ENCODE results near the gene PPM1E. TPM values are rescaled to one million over a fixed set of nuclear protein-coding genes. Genes with fewer than 3 reads are reported as not detected.

PPM1E gene
- total RNA-seq, 1 donor from 2014 or later: 0.26 TPM

DNA sequence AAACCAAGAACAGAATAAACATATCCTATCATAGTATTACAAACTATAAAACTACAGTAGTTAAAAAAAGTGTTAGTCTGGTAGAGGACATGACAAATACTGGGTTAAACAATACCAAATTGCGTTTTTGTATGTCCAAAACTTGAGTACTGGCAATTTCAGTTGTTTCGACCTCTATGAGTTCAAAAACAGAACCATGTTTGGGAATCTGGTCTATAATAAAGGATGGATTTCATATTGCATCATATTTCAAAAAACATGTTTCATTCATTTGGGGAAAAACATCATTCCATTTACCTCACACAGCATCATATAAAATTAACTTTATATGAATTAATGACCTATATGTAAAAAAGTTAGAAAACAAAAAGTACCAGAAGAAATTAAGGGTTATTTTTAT lies 269.3 kb downstream of the PPM1E start:
- Histone ChIP-seq H3K36me3 (ENCODE audit: control insufficient read depth, insufficient read depth, low read length) (peaks cover 3% of the 10 kb centered on the region), H3K4me3 (ENCODE audit: low read depth, low read length) (no peak overlapping the region), H3K27me3 (ENCODE audit: control insufficient read depth, insufficient read depth, low read length) (no peaks in the 10 kb centered on the region)
- TF ChIP-seq CTCF (IDR thresholded peaks at IDR 0.05; ENCODE audit: insufficient read depth, low read length, severe bottlenecking): no peak
- no peak for FAIRE-seq
- no peak for DNase-seq (ENCODE audit: low read depth)

DNA sequence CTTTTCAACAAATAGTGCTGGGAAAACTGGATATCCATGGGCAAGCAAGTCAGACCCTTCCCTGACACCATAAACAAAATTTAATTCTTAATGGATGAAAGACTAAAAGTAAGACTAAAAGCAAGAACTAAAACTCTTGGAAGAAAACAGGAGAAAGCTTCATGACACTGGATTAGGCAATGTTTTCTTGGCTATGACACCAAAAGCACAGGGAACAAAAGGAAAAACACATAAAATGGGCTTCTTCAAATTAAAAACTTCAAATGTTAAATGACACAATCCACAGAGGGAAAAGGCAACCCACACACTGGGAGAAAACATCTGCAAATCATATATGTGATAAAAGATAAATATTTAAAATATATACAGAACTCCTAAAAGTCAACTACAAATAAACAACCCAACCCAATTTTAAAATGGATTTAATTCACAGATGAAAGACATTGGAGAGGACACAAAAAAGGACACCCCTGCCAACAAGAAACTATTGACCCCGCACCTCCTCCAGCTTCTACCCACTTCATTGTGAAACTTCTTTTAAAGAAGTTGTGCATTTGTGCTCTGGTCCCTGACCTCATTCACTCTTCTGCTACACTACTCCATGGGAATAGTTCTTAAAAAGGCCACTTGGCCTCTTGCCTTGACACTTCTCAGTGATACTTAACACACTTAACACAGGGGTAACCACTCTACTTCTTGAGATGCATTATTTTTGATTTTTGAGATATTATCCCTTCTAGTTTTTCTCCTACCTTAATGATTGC lies 270.7 kb downstream of the PPM1E start:
- Histone ChIP-seq H3K36me3 (ENCODE audit: control insufficient read depth, insufficient read depth, low read length) (peaks cover 3% of the 10 kb centered on the region), H3K27me3 (ENCODE audit: control insufficient read depth, insufficient read depth, low read length) (no peaks in the 10 kb centered on the region), H3K4me3 (ENCODE audit: low read depth, low read length) (no peak overlapping the region)
- FAIRE-seq (no peak), DNase-seq (ENCODE audit: low read depth) (no peak)
- TF ChIP-seq CTCF (IDR thresholded peaks at IDR 0.05; ENCODE audit: insufficient read depth, low read length, severe bottlenecking): no peak

GRCh38 chr17:59027750-59028149 lies 272.1 kb downstream of the PPM1E start:
- Histone ChIP-seq H3K36me3 (ENCODE audit: control insufficient read depth, insufficient read depth, low read length) (peaks cover 3% of the 10 kb centered on the region), H3K27me3 (ENCODE audit: control insufficient read depth, insufficient read depth, low read length) (no peaks in the 10 kb centered on the region), H3K4me3 (ENCODE audit: low read depth, low read length) (no peak overlapping the region)
- TF ChIP-seq CTCF (IDR thresholded peaks at IDR 0.05; ENCODE audit: insufficient read depth, low read length, severe bottlenecking): no peak
- FAIRE-seq (no peak), DNase-seq (ENCODE audit: low read depth) (no peak)

DNA sequence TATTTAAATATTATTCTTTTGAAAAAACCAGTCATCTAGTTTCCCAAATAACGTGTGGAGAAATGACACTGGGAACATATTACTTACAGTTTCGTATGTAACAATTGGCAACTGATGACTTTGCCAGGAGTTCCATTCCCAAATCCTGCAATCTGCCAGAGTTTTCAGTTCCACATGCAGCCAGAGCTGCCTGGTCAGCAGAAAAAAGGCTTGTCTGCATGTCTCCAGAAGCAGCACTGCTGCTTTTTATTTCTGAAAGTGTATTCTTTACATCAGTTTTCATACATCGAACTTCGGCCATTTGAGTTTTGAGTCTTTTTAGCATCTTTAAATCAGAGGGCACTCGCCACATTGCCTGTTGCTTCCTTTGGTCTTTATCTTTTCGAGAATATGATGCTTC lies 272.7 kb downstream of the PPM1E start:
- H3K36me3 ChIP-seq (ENCODE audit: control insufficient read depth, insufficient read depth, low read length): peaks cover 3% of the 10 kb centered on the region
- FAIRE-seq (no peak), DNase-seq (ENCODE audit: low read depth) (no peak)
- no peak for TF ChIP-seq CTCF (IDR thresholded peaks at IDR 0.05; ENCODE audit: insufficient read depth, low read length, severe bottlenecking)
- H3K27me3 ChIP-seq (ENCODE audit: control insufficient read depth, insufficient read depth, low read length): no peaks in the 10 kb centered on the region
- no peak overlapping the region for H3K4me3 ChIP-seq (ENCODE audit: low read depth, low read length)

DNA sequence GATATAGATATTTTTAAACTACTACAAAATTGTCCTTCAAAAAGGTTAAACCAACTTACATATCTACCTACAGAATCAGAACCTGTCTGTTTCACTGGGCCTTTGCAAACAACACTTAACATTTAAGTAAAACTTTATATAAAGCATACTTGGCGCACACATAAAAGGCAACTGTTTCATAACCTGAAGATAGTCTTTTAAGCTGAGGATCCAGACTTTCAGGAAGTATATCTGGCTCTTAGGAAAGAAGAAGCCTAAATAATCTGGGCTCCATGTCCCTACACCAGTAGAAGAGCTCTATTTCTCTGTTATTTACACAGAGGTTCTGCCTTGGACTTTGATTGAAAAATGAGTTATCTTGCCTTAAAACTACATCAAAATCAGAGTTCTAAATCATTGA lies 275.2 kb downstream of the PPM1E start:
- no peak for TF ChIP-seq CTCF (IDR thresholded peaks at IDR 0.05; ENCODE audit: insufficient read depth, low read length, severe bottlenecking)
- FAIRE-seq (no peak), DNase-seq (ENCODE audit: low read depth) (no peak)
- Histone ChIP-seq H3K27me3 (ENCODE audit: control insufficient read depth, insufficient read depth, low read length) (no peaks in the 10 kb centered on the region), H3K4me3 (ENCODE audit: low read depth, low read length) (no peak overlapping the region), H3K36me3 (ENCODE audit: control insufficient read depth, insufficient read depth, low read length) (peaks cover 3% of the 10 kb centered on the region)

Other genes with a start within 250 kb of the PPM1E start
- gene MTMR4, start 241.2 kb upstream of the PPM1E start, total RNA-seq: 26.2 and 62.4 TPM in 2 replicates
- gene TEX14, start 63.8 kb upstream of the PPM1E start, total RNA-seq: under 0.01 TPM in 1 of 2 replicates, not detected in the other
- 17.6 and 34.4 TPM in 2 replicates for gene RAD51C, start 63.3 kb upstream of the PPM1E start, total RNA-seq

Data from bronchial epithelial cell (primary cell).